Epidermal melanocyte (primary cell): ENCODE measurements around the gene CBX5.

Experiments used
- DNase-seq: peaks from one replicate; pipeline ENCODE4 v3.0.0; 2011; ENCODE audit warnings: low spot score; ENCODE audit not compliant: insufficient read length

CBX5 gene

GRCh38 chr12:54227376-54227775 is 52.5 kb downstream of the CBX5 start:
- DNase-seq: no peak

DNA sequence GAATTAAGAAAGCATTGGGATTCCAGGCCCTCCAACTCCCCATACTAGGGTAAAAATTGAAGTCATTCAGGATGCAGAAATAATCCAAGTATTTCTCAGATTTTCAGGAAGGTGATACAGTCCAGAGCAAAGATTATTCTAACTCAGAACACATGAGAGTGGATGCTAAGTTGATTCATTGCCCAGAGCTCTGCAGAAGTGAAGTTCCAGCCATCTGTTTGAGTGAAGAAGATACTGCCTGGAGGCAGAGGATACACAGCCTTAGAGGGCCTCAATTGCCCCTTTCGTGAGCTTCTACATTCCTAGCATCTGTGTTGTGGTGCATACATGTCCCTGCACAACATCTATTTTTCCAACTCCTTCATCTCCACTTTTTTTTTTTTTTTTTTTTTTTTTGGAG is 54.3 kb downstream of the CBX5 start:
- no peak for DNase-seq

DNA sequence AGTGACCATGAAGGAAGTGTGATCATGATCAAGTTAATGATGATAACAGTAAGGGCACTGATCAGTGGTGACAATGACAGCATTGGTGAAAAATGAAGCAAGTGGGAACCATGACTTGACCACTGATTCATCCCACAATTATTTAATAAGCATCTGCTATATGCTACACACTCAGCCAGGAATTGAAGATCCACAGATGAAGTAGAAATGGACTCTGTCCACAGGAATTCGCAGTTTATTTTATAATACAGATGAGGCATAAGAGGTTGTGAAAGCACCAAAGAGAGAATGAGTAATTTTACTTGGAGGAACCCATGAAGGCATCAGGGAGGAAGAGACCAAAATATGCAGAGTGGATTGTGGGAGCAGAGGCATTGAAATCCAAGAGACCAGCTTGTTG is 57.3 kb downstream of the CBX5 start:
- peak; percentile 51 for DNase-seq

DNA sequence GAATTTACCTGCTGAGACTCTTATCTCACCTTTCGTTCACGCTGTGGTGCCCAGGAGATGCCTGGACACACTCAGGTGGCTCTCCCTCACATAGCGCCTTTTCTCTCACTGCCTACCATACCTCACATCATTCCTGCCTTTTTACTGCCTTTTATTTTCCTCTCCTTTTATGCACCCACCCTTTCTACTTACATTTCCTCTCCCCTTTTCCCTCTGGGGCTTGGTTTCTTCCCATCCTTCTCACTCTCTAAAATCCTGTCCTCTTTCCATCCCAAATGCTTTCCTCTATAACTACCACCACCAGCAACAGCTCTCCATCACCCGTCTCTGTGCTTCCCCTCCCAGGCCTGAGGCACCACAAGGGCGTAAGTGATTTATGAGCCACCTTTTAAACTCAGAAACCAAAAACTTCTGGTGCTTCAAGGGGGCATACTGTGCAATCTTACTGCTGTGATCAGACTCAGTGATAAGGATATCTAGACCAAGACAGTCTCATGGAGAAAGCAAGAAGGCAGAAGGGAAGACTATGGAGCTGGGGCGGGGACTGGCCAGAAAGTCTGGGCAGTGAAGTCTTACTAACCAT is 58.4 kb downstream of the CBX5 start:
- DNase-seq: no peak

DNA sequence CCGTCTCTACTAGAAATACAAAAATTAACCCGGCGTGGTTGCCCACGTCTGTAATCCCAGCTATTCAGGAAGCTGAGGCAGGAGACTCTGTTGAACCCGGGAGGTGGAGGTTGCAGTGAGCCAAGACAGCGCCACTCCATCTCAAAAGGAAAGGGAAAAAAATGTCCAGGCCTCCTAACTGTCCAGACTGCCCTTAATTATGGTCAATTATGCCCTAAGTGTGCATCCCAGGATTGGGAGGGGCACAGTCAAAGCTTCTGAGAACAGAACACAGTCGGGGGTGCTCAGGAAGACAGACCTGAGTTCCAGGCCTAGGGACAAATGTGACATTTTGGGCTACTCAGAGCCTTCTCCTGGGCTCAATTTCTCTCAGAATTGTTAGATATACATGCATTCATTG is 59.4 kb downstream of the CBX5 start:
- no peak for DNase-seq

DNA sequence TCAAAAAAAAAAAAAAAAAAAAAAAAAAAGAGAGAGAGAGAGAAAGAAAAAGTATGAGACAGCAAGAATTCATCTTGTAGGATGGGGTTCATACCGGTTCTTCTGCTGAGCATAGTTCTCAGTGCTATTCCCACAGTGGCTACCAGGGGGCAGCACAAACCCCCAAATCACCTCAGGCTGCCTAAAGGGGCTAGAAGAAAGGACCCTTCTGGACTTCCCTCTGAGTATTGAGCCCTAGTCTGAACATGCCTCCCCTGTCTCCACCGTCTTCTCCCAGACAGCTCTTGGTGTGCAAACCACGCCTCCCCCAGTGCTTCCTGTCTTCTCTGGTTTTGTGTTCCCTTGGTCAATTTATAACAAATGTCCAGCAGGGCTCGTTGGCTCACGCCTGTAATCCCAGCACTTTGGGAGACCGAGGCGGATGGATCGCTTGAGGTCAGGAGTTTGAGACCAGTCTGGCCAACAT is 59.8 kb downstream of the CBX5 start:
- DNase-seq: no peak

DNA sequence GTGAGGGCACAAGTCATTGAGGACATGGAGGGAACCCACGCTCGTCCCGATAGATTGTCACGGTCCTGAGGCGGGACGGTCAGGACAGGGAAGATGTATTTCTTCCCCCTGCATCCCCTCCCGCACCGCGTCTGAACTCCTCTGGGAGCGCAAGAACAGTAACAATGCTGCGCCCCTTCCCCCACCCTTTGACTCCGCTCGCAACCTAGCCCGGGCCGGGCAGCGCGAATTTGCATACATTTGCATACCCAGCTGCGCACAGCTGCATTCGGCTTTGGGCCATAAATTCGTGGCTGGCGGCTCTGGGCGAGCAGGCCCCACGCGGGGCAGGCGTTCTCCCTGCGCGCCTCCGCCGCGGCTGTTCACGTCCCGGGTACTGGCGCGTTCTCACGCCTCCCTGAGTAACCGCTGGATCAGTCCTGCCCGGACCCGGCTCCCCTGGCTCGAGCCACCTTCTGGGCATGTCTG is 62.1 kb downstream of the CBX5 start:
- no peak for DNase-seq

DNA sequence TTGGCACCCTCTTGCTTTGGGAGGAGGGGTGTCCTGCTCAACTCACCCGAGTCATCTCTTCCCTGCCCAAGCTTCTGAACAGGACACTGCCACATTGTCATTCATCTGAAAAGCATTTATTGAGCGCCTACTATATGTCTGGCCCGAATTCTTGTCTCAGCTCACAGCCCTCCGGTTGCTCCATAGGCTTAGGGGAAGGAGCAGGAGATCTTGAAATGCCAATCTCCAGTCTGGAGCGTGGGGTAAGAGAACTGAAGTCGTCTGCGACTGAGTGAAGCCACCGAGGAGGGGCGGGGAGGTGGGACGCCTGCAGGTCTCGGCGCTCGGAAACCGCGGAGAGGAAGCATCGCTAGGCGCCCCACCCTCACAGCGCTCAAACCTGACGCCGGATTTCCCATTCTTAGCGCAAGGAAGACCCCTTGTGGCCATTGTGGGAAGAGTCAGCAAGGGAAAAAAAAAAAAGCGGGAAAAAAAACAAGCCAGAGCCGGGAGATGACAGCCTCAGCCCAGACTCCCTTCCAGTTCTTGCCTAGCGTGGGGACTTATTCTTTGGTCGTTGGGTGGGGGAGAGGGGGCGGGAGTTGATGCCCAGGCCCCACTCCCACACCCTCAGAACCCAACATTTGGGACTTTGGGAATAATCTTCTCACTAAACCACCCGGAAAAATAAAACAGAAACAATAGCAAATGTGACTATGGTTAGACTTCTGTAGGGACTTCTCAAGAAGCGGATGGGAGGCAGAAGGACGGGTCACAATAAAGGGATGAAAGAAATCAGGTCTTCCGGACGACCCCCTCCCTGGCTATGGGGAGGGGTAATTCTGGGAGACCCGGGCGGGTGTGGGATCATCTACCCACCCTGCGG is 62.9 kb downstream of the CBX5 start:
- DNase-seq: no peak

GRCh38 chr12:54215989-54216796 is 63.7 kb downstream of the CBX5 start:
- no peak for DNase-seq

GRCh38 chr12:54214553-54215406 is 65.1 kb downstream of the CBX5 start:
- DNase-seq: peak; percentile 41

- DNase-seq: no peak
Measured at GRCh38 chr12:54213079-54213478, 66.8 kb downstream of the CBX5 start.

DNA sequence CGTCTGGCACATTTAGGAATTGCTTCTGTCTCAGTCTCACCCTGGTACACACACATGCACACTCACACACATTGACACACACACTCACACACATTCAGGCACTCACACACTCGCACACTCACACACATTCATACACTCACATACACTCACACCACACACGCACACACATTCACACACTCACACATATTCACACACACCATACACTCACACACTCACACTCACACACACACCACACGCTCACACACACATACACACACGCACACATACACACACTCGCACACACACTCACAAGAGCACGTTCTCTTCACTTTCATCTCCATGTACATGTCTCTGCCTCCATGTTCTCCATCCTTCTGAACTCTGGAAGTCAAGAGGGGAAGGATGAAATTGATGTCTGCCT is 68.0 kb downstream of the CBX5 start:
- DNase-seq: no peak

DNA sequence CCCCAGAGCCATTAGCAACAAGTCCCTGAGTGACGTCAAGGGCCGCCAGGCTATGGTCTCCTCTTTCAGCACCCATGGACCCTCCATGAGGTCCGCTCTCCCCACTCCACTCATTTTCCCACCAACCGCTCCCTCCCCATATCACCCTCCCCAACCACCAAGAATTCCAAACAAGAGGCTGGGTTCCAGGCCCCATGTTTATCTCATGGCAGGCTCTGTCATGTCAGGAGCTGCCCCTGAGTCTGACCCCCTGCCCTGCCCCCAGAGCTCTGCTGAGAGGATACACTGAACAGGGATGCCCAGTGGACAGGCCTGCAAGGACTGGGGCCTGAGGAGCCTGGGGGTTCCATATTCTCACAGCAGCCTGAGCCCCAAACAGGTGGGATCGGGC is 69.5 kb downstream of the CBX5 start:
- DNase-seq: no peak

DNA sequence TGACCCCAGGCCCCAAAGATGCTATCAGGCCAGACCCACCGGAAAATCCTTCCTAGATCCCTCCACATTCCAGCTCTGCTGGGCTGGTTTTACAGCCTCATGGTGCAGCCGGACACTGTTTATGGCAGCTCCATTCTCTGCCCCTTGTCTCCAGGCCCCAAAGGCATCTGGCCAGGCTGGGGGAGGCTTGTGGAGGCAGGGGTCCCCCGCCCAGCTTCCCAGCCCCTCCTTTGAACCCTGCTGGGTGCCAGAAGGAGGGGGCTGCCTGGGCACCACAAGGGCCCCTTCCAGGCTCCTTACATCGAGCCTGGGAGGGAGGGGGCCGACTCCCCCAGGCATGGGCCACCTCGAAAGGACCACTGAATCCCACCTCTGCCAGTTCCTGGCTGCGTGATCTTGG is 71.3 kb downstream of the CBX5 start:
- DNase-seq: no peak

- DNase-seq: peak; percentile 61
Measured at GRCh38 chr12:54207539-54208294, 72.2 kb downstream of the CBX5 start.

DNA sequence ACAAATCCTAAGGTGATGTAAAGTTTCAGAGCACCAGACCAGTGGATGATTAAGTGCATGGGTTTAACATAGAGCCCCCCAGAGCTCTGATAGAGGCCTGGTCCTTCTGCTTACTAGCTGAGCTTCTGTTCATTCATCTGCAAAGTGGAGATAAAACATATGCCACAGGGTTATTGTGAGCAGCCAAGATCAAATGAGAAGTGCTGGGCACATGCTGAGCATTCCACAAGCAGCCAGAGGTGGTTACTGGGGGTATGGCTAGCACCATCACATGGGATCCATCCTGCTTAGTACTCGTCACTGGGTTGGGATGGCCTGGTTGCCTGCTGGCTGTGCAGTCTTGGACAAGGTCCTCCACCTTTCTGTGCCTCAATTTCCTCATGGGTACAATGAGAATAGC is 73.1 kb downstream of the CBX5 start:
- DNase-seq: no peak

DNA sequence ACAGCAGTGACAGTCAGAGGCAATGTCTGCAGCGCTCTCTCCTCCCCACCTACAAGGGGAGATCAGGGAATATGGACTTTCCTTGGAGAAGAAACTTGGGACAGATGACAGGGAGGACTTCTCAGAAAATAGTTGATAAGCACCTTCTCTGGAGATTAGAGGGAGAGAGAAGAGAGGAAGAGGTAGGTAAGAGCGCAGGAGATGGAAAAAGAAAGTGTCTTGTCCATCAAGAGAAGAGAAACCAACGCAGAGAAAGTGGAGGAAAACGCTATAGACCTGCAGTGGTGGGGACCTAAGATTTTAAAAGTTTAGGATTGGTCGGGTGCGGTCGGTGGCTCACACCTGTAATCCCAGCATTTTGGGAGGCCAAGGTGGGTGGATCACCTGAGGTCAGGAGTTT is 75.6 kb downstream of the CBX5 start:
- no peak for DNase-seq

DNA sequence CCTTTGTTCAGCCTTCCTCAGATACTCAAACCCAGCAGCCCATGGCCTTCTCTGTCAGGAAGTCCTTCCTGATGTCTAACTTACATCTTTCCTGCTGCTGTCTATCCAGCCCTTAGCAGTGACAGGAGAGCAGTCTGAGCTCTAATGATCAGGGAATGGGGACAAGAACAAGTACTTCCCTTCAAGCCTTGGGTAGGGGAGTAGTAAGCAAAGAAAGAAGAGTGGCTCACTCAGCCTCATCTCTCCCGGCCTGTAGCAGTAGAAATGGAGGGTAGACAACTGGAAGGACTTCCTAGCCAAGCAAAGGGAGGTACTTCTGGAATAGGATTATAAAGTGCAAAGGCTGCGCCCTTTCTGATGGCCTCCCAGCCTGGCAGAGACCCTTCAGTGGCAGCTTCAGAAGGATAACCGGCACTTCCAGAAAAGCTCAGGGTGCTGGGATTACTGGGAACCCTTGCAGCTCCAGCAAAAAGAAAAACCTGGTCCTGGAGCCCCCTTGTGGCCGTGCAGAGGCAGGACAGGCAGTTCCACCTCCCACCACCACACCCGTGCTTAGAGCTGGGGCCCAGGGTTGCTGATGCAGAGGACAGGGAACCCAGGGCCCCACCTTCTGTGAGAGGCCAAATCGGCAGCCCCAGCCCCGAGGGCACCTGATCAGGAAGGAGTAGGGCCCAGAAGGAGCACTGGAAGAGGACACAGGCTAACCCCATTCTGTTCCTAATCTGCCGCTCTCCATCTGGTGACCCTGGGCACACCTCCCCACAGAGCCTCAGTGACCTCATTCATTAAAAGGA is 78.7 kb downstream of the CBX5 start:
- peak; percentile 84 for DNase-seq

- no peak for DNase-seq
Measured at GRCh38 chr12:54200412-54200811, 79.5 kb downstream of the CBX5 start.

DNA sequence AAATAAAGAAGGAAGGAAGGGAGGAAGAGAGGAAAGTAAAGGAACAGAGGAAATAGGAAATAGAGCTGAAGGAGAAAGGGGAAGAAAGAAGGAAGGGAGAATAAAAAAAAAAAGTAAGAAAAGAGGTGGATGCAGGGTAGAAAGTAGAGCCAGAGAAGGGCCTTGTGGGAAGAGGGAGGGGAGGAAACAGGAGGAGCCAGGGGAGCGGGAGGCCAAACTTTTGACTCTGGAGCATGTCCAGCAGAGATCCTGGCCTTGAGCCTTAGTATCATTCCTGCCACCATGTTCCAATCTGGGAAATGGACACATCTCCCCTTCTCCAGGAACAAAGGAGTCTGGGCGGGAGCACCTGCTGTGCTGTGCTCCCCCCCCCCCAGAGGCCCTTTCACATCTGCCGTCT is 80.0 kb downstream of the CBX5 start:
- DNase-seq: no peak
